ENCODE data around the gene FAM177A1.

FAM177A1 gene

GRCh38 chr14:35122696-35123387 is 76.8 kb downstream of the FAM177A1 start:
- peak in 1 of 3 donors; percentile 5 for DNase-seq (ENCODE audit: low read depth in 3 of 3)

GRCh38 chr14:35123388-35123703 is 77.3 kb downstream of the FAM177A1 start:
- DNase-seq (ENCODE audit: low read depth in 3 of 3): no peak

DNA sequence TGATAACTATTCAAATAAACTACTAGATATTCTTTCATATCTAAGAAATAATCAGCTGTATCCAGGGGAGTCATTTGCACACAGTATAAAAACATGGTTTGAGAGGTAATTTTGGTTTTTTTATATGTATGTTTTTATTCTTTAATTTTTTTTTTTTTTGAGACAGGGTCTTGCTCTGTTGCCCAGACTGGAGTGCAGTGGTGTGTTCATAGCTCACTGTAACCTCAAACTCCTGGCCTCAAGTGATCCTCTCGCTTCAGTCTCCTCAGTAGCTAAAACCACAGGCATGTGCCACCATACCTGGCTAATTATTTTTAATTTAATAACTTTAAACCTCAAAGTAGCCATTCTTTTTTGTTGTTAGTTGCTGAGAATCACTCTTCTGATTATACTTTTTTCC is 78.1 kb downstream of the FAM177A1 start:
- no peak for DNase-seq (ENCODE audit: low read depth in 3 of 3)

Data from stimulated activated CD4-positive, alpha-beta T cell treated with anti-CD3 and anti-CD28 coated beads, TNF-alpha, amount 100 ng/mL, for 48 hours (primary cell).